ENCODE data around the gene PSMF1. TPM values are rescaled to one million over a fixed set of nuclear protein-coding genes. Genes with fewer than 3 reads are reported as not detected.

The PSMF1 gene
- total and polyA plus RNA-seq, 2 of the 13 experiments (the other 11 are each of a cell fraction or from before 2014, with no cell fraction given), result 82.5 to 86.0 TPM

GRCh38 chr20:1187605-1188171, 69.3 kb downstream of the PSMF1 start (continued):
- TF ChIP-seq ZNF609 (CRISPR knock-in tag; IDR thresholded peaks at IDR 0.05; ENCODE audit: borderline replicate concordance) (0 out of 2 replicates have a peak, but pooled peaks have one; percentile 12), ZNF350 (CRISPR knock-in tag; IDR thresholded peaks at IDR 0.05; ENCODE audit: borderline replicate concordance, low read depth) (no peak), MYPOP (CRISPR knock-in tag; IDR thresholded peaks at IDR 0.05) (0 out of 2 replicates have a peak, but pooled peaks have one; percentile 13), ZBTB38 (CRISPR knock-in tag; IDR thresholded peaks at IDR 0.05) (no peak), ZNF569 (CRISPR knock-in tag; IDR thresholded peaks at IDR 0.05; ENCODE audit: borderline replicate concordance) (no peak), STAT6 (CRISPR knock-in tag; IDR thresholded peaks at IDR 0.05; ENCODE audit: borderline replicate concordance) (no peak), ZBTB7B (CRISPR knock-in tag; IDR thresholded peaks at IDR 0.05) (0 out of 2 replicates have a peak, but pooled peaks have one; percentile 35), FLYWCH1 (CRISPR knock-in tag; IDR thresholded peaks at IDR 0.05) (no peak), SCMH1 (CRISPR knock-in tag; IDR thresholded peaks at IDR 0.05; ENCODE audit: borderline replicate concordance) (no peak), KDM2A (CRISPR knock-in tag; IDR thresholded peaks at IDR 0.05; ENCODE audit: borderline replicate concordance, low read depth) (0 out of 2 replicates have a peak, but pooled peaks have one; percentile 35), JARID2 (CRISPR knock-in tag; IDR thresholded peaks at IDR 0.05; ENCODE audit: insufficient replicate concordance) (peak; percentile 40), ZNF124 (CRISPR knock-in tag; IDR thresholded peaks at IDR 0.05) (0 out of 2 replicates have a peak, but pooled peaks have one; percentile 69), REXO4 (CRISPR knock-in tag; IDR thresholded peaks at IDR 0.05; ENCODE audit: borderline replicate concordance) (no peak), THYN1 (CRISPR knock-in tag; IDR thresholded peaks at IDR 0.05; ENCODE audit: borderline replicate concordance, low read depth) (no peak), IRF2 (CRISPR knock-in tag; IDR thresholded peaks at IDR 0.05) (peak; percentile 78), FOSL1 (CRISPR knock-in tag; IDR thresholded peaks at IDR 0.05; ENCODE audit: borderline replicate concordance) (no peak), ZNF564 (CRISPR knock-in tag; IDR thresholded peaks at IDR 0.05) (no peak), ZBTB7A (CRISPR knock-in tag; IDR thresholded peaks at IDR 0.05) (no peak), NFYC (CRISPR knock-in tag; IDR thresholded peaks at IDR 0.05) (no peak), EHMT2 (IDR thresholded peaks at IDR 0.05; ENCODE audit: borderline replicate concordance, low read depth, low read length) (peak; percentile 55; the same call in 1 of the 2 replicates)
